Loucy (cell line): Measurements from ENCODE around the gene NPR3.

Source experiments
- EZH2phosphoT487 ChIP-seq: fragments of 200-600 bp; IDR thresholded peaks from 2 replicates; pipeline ENCODE4 v1.6.1; 2018; ENCODE audit warnings: antibody characterized with exemption, mild to moderate bottlenecking, moderate library complexity, borderline replicate concordance
- TF ChIP-seq, protein P1 (sequence below): fragments of 200-600 bp; sonication (generic); conservative IDR thresholded peaks from 2 replicates; pipeline ENCODE4 v1.5.1; 2014; ENCODE audit warnings: mild to moderate bottlenecking, antibody characterized with exemption, low read length

- TF ChIP-seq, protein P1, sequence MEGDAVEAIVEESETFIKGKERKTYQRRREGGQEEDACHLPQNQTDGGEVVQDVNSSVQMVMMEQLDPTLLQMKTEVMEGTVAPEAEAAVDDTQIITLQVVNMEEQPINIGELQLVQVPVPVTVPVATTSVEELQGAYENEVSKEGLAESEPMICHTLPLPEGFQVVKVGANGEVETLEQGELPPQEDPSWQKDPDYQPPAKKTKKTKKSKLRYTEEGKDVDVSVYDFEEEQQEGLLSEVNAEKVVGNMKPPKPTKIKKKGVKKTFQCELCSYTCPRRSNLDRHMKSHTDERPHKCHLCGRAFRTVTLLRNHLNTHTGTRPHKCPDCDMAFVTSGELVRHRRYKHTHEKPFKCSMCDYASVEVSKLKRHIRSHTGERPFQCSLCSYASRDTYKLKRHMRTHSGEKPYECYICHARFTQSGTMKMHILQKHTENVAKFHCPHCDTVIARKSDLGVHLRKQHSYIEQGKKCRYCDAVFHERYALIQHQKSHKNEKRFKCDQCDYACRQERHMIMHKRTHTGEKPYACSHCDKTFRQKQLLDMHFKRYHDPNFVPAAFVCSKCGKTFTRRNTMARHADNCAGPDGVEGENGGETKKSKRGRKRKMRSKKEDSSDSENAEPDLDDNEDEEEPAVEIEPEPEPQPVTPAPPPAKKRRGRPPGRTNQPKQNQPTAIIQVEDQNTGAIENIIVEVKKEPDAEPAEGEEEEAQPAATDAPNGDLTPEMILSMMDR = no peak
- no peak for TF ChIP-seq EZH2phosphoT487
Observed at GRCh38 chr5:32703957-32704356, 7.2 kb upstream of the NPR3 start.
